ENCODE measurements around the gene AVPR1B.
"Not testable (repeated sequence)": the region's sequence is repeated elsewhere in the genome, so short reads cannot be mapped to it uniquely, and the experiment has no call there.

AVPR1B gene

GRCh38 chr1:206082831-206083695, 34.1 kb downstream of the AVPR1B start:
- no peak for DNase-seq (ENCODE audit: low read depth, low spot score)

- DNase-seq (ENCODE audit: low read depth, low spot score), result no peak
Observed at GRCh38 chr1:206081856-206082255, 35.3 kb downstream of the AVPR1B start.

- DNase-seq (ENCODE audit: low read depth, low spot score), result no peak
Observed at GRCh38 chr1:206080026-206080820, 37.0 kb downstream of the AVPR1B start.

GRCh38 chr1:206079135-206079534, 38.1 kb downstream of the AVPR1B start:
- DNase-seq (ENCODE audit: low read depth, low spot score), result no peak

- no peak for DNase-seq (ENCODE audit: low read depth, low spot score)
Observed at GRCh38 chr1:206075786-206076755, 41.1 kb downstream of the AVPR1B start.

- no peak for DNase-seq (ENCODE audit: low read depth, low spot score)
Observed at GRCh38 chr1:206074839-206075238, 42.3 kb downstream of the AVPR1B start.

- no peak for DNase-seq (ENCODE audit: low read depth, low spot score)
Observed at GRCh38 chr1:206070627-206071304, 46.4 kb downstream of the AVPR1B start.

- DNase-seq (ENCODE audit: low read depth, low spot score), result no peak
Observed at GRCh38 chr1:206068314-206068713, 48.9 kb downstream of the AVPR1B start.

- no peak for DNase-seq (ENCODE audit: low read depth, low spot score)
Observed at GRCh38 chr1:206067486-206068227, 49.5 kb downstream of the AVPR1B start.

GRCh38 chr1:206066479-206067171, 50.6 kb downstream of the AVPR1B start:
- DNase-seq (ENCODE audit: low read depth, low spot score), result no peak

- DNase-seq (ENCODE audit: low read depth, low spot score), result no peak
Observed at GRCh38 chr1:206065547-206066145, 51.5 kb downstream of the AVPR1B start.

- not testable (repeated sequence) for DNase-seq (ENCODE audit: low read depth, low spot score)
Observed at GRCh38 chr1:206064501-206064900, 52.7 kb downstream of the AVPR1B start.

- DNase-seq (ENCODE audit: low read depth, low spot score), result not testable (repeated sequence)
Observed at GRCh38 chr1:206064001-206064400, 53.2 kb downstream of the AVPR1B start.

GRCh38 chr1:206062464-206062863, 54.7 kb downstream of the AVPR1B start:
- DNase-seq (ENCODE audit: low read depth, low spot score), result no peak

GRCh38 chr1:206060844-206061243, 56.3 kb downstream of the AVPR1B start:
- no peak for DNase-seq (ENCODE audit: low read depth, low spot score)

Data from activated CD4-positive, CD25-positive, alpha-beta regulatory T cell treated with anti-CD3 and anti-CD28 coated beads, Interleukin-2, amount 50 U/mL, for 16 hours (primary cell).